HEK293T (cell line): ENCODE results near the gene EXOC4.

Source experiments
- CTCF ChIA-PET: fragments of 350-600 bp; formaldehyde crosslinking; extraction: SDS; loops from one replicate; lab custom pipeline; 2021; ENCODE audit warnings: antibody characterized with exemption, inconsistent platforms; lab: Yijun Ruan, JAX
- POLR2A ChIA-PET: fragments of 350-600 bp; formaldehyde crosslinking; extraction: SDS; loops from one replicate; lab custom pipeline; 2020; ENCODE audit warnings: antibody characterized with exemption, inconsistent platforms; lab: Yijun Ruan, JAX
- DNase-seq: peaks from one replicate; pipeline ENCODE4 v3.0.0; 2012; ENCODE audit warnings: mixed read lengths; ENCODE audit errors: extremely low spot score
- ARNT ChIP-seq: fragments of 450-650 bp; IDR thresholded peaks from 2 replicates; pipeline ENCODE4 v1.6.1; 2017; ENCODE audit warnings: mild to moderate bottlenecking
- BHLHE40 ChIP-seq: fragments of 450-650 bp; IDR thresholded peaks from 2 replicates; pipeline ENCODE4 v1.6.1; 2016; ENCODE audit warnings: mild to moderate bottlenecking, moderate library complexity, borderline replicate concordance
- CTBP1 ChIP-seq: fragments of 450-650 bp; IDR thresholded peaks from 2 replicates; pipeline ENCODE4 v1.6.1; 2016; ENCODE audit warnings: borderline replicate concordance
- ELF4 ChIP-seq: fragments of 450-650 bp; IDR thresholded peaks from 2 replicates; pipeline ENCODE4 v1.6.1; 2017; ENCODE audit warnings: antibody characterized with exemption
- FOXA1 ChIP-seq: fragments of 450-650 bp; IDR thresholded peaks from 2 replicates; pipeline ENCODE4 v1.6.1; 2016; ENCODE audit warnings: mild to moderate bottlenecking
- FOXK2 ChIP-seq: fragments of 450-650 bp; IDR thresholded peaks from 2 replicates; pipeline ENCODE4 v1.6.1; 2016; ENCODE audit warnings: mild to moderate bottlenecking
- FOXM1 ChIP-seq: fragments of 450-650 bp; IDR thresholded peaks from 2 replicates; pipeline ENCODE4 v1.6.1; 2017; ENCODE audit warnings: mild to moderate bottlenecking, borderline replicate concordance
- HDGF ChIP-seq: fragments of 450-650 bp; IDR thresholded peaks from 2 replicates; pipeline ENCODE4 v1.6.1; 2017; ENCODE audit warnings: antibody characterized with exemption, borderline replicate concordance
- L3MBTL2 ChIP-seq: fragments of 450-650 bp; conservative IDR thresholded peaks from 2 replicates; pipeline ENCODE4 v1.6.1; 2016; ENCODE audit warnings: mild to moderate bottlenecking
- LEF1 ChIP-seq: fragments of 450-650 bp; IDR thresholded peaks from 2 replicates; pipeline ENCODE4 v1.6.1; 2017; ENCODE audit warnings: mild to moderate bottlenecking, borderline replicate concordance
- NFRKB ChIP-seq: fragments of 450-650 bp; IDR thresholded peaks from 2 replicates; pipeline ENCODE4 v1.6.1; 2016; ENCODE audit warnings: mild to moderate bottlenecking, moderate library complexity
- PKNOX1 ChIP-seq: fragments of 450-650 bp; IDR thresholded peaks from 2 replicates; pipeline ENCODE4 v1.6.1; 2016
- SP1 ChIP-seq: fragments of 450-650 bp; IDR thresholded peaks from 2 replicates; pipeline ENCODE4 v1.6.1; 2017
- SUZ12 ChIP-seq: fragments of 450-650 bp; IDR thresholded peaks from 2 replicates; pipeline ENCODE4 v1.6.1; 2016; ENCODE audit warnings: mild to moderate bottlenecking
- TARDBP ChIP-seq: fragments of 450-650 bp; IDR thresholded peaks from 2 replicates; pipeline ENCODE4 v1.6.1; 2016
- ZNF384 ChIP-seq: fragments of 450-650 bp; IDR thresholded peaks from 2 replicates; pipeline ENCODE4 v1.6.1; 2016

EXOC4 gene

GRCh38 chr7:133748443-133749407 is 495.8 kb downstream of the EXOC4 start:
- DNase-seq, result no peak
- CTCF ChIA-PET, result no interaction called here
- TF ChIP-seq FOXM1, result no peak
- TF ChIP-seq FOXA1, result no peak
- POLR2A ChIA-PET, result no interaction called here

GRCh38 chr7:133750287-133750686 is 497.4 kb downstream of the EXOC4 start:
- DNase-seq, result no peak
- POLR2A ChIA-PET, result no interaction called here

GRCh38 chr7:133751079-133751478 is 498.2 kb downstream of the EXOC4 start:
- ChIA-PET POLR2A (no interaction called here), CTCF (no interaction called here)
- TF ChIP-seq ARNT (no peak), TARDBP (no peak), FOXA1 (no peak), L3MBTL2 (no peak), NFRKB (no peak), BHLHE40 (no peak), ELF4 (no peak), SP1 (no peak)
- DNase-seq, result no peak

More at GRCh38 chr7:133750287-133750686, 497.4 kb downstream of the EXOC4 start:
- TF ChIP-seq ZNF384 (no peak), CTBP1 (no peak), FOXA1 (no peak), BHLHE40 (no peak), SP1 (no peak), L3MBTL2 (no peak), NFRKB (no peak), HDGF (no peak), PKNOX1 (no peak), TARDBP (no peak), ELF4 (no peak)
- CTCF ChIA-PET, result no interaction called here

- ChIA-PET CTCF (interaction anchor here (0.5 kb wide), 1 partner anchor 101 kb away, joined by 3 read pairs; no protein-coding TSS in a partner anchor), POLR2A (no interaction called here)
- TF ChIP-seq BHLHE40 (no peak), HDGF (no peak), LEF1 (no peak), SP1 (no peak)
- DNase-seq, result no peak
Observed at GRCh38 chr7:133753513-133753912, 500.6 kb downstream of the EXOC4 start.

GRCh38 chr7:133754708-133755107 is 501.8 kb downstream of the EXOC4 start:
- TF ChIP-seq SUZ12 (no peak), FOXA1 (no peak), BHLHE40 (no peak), SP1 (no peak), NFRKB (no peak), CTBP1 (no peak), FOXM1 (no peak), HDGF (no peak), FOXK2 (no peak), LEF1 (no peak), ZNF384 (no peak), ELF4 (no peak), TARDBP (no peak), ARNT (no peak), PKNOX1 (no peak), L3MBTL2 (no peak)
- ChIA-PET CTCF (no interaction called here), POLR2A (no interaction called here)
- DNase-seq, result no peak

GRCh38 chr7:133755901-133756300 is 503.0 kb downstream of the EXOC4 start:
- ChIA-PET POLR2A (interaction anchor here (1.2 kb wide), 1 partner anchor 11 kb away, joined by 4 read pairs; no protein-coding TSS in a partner anchor), CTCF (interaction anchor here (0.7 kb wide), 1 partner anchor 117 kb away, joined by 3 read pairs; no protein-coding TSS in a partner anchor)
- no peak for TF ChIP-seq ARNT
- no peak for TF ChIP-seq SUZ12
- TF ChIP-seq HDGF, result no peak
- no peak for TF ChIP-seq FOXM1
- TF ChIP-seq TARDBP, result no peak
- no peak for TF ChIP-seq FOXK2
- TF ChIP-seq FOXA1, result no peak
- TF ChIP-seq BHLHE40, result no peak
- no peak for TF ChIP-seq ELF4
- TF ChIP-seq NFRKB, result no peak
- no peak for TF ChIP-seq CTBP1
- TF ChIP-seq LEF1, result no peak
- TF ChIP-seq SP1, result no peak
- no peak for TF ChIP-seq ZNF384
- no peak for TF ChIP-seq PKNOX1
- no peak for TF ChIP-seq L3MBTL2
- DNase-seq, result no peak
